SK-N-SH (cell line): Measurements from ENCODE around the gene CBLN3. TPM values are rescaled to one million over a fixed set of nuclear protein-coding genes. Genes with fewer than 3 reads are reported as not detected.

Experiments used
- CTCF ChIA-PET: fragments of 300-600, 350-600 bp; formaldehyde crosslinking; extraction: SDS; loops from one replicate; lab custom pipeline; 2021; lab: Yijun Ruan, JAX
- POLR2A ChIA-PET: fragments of 350-600 bp; sonication (Branson Sonifier 250); formaldehyde crosslinking; extraction: SDS; loops from one replicate; lab custom pipeline; 2020; ENCODE audit warnings: antibody characterized with exemption, inconsistent platforms; lab: Yijun Ruan, JAX
- DNase-seq: peaks from one replicate; pipeline ENCODE4 v3.0.0; 2012
- H2AFZ ChIP-seq: fragments of 200-600 bp; sonication (generic); 2 replicates; pipeline ENCODE4 v1.8.1; 2016; ENCODE audit warnings: antibody characterized with exemption, mild to moderate bottlenecking, low read depth
- H3F3A ChIP-seq: fragments of 200-600 bp; sonication (generic); replicated peaks from 2 replicates; pipeline ENCODE3; 2016; ENCODE audit warnings: antibody characterized with exemption, mild to moderate bottlenecking; ENCODE audit not compliant: insufficient read depth
- H3K27ac ChIP-seq, 2 experiments: fragments of 200-500 bp in 1 of 2; fragments of 200-600 bp in 1 of 2; sonication (Bioruptor generic) in 1 of 2; sonication (generic), shearing (Covaris generic) in 1 of 2; 2 replicates each; pipeline versions ENCODE4 v1.5.1 to v1.6.1; 2014 to 2016; ENCODE audit warnings: low read depth in 2 of 2, inconsistent platforms in 1 of 2, low read length in 1 of 2, mild to moderate bottlenecking in 1 of 2, mixed read lengths in 1 of 2
- H3K27me3 ChIP-seq: fragments of 200-600 bp; sonication (generic), shearing (Covaris generic); 2 replicates; pipeline ENCODE4 v1.6.1; 2016; ENCODE audit warnings: mixed run types; ENCODE audit not compliant: insufficient read depth
- H3K36me3 ChIP-seq, 2 experiments: fragments of 200-500 bp in 1 of 2; fragments of 200-600 bp in 1 of 2; sonication (Bioruptor generic) in 1 of 2; sonication (generic) in 1 of 2; replicated peaks in 1 of 2; 2 replicates each; pipeline versions ENCODE3 to v1.5.1; 2014 to 2016; ENCODE audit warnings: low read length in 1 of 2, mild to moderate bottlenecking in 1 of 2; ENCODE audit not compliant: insufficient read depth in 2 of 2, control insufficient read depth in 1 of 2
- H3K4me1 ChIP-seq, 2 experiments: fragments of 200-500 bp in 1 of 2; fragments of 200-600 bp in 1 of 2; sonication (Bioruptor generic) in 1 of 2; sonication (generic), shearing (Covaris generic) in 1 of 2; 2 replicates each; pipeline versions ENCODE4 v1.5.1 to v1.6.1; 2014 to 2016; ENCODE audit warnings: low read depth in 1 of 2, low read length in 1 of 2, mixed run types in 1 of 2; ENCODE audit not compliant: insufficient read depth in 2 of 2, control insufficient read depth in 1 of 2
- H3K4me2 ChIP-seq: fragments of 200-600 bp; sonication (generic), shearing (Covaris generic); 2 replicates; pipeline ENCODE4 v1.6.1; 2017; ENCODE audit warnings: mixed run types
- H3K4me3 ChIP-seq, 2 experiments: fragments of 200-500 bp in 1 of 2; fragments of 200-600 bp in 1 of 2; sonication (Bioruptor generic) in 1 of 2; sonication (generic), shearing (Covaris generic) in 1 of 2; 2 replicates each; pipeline versions ENCODE4 v1.5.1 to v1.8.1; 2014 to 2016; ENCODE audit warnings: low read depth in 2 of 2, inconsistent platforms in 1 of 2, low read length in 1 of 2, mild to moderate bottlenecking in 1 of 2, mixed read lengths in 1 of 2, moderate library complexity in 1 of 2
- H3K79me2 ChIP-seq: fragments of 200-600 bp; sonication (generic); 2 replicates; pipeline ENCODE4 v1.8.1; 2017; ENCODE audit warnings: mild to moderate bottlenecking; ENCODE audit not compliant: insufficient read depth
- H3K9ac ChIP-seq: fragments of 200-600 bp; sonication (generic); 2 replicates; pipeline ENCODE4 v1.6.1; 2017; ENCODE audit warnings: mixed run types
- H3K9me2 ChIP-seq: fragments of 200-600 bp; sonication (generic); 2 replicates; pipeline ENCODE4 v1.6.1; 2017; ENCODE audit warnings: mixed run types
- H3K9me3 ChIP-seq: fragments of 200-600 bp; sonication (generic); 2 replicates; pipeline ENCODE4 v1.6.1; 2017; ENCODE audit warnings: mixed run types, mild to moderate bottlenecking, moderate library complexity
- H4K20me1 ChIP-seq: fragments of 200-600 bp; sonication (generic); 2 replicates; pipeline ENCODE4 v1.6.1; 2017; ENCODE audit warnings: mild to moderate bottlenecking, mixed run types; ENCODE audit not compliant: insufficient read depth
- ELF1 ChIP-seq: IDR thresholded peaks from 2 replicates; pipeline ENCODE4 v1.4.0; 2012
- FOXJ3 ChIP-seq: sonication (generic); formaldehyde crosslinking; IDR thresholded peaks from 2 replicates; pipeline ENCODE4 v1.5.1; 2020; ENCODE audit warnings: mild to moderate bottlenecking, missing genetic modification reagents
- FOXM1 ChIP-seq: IDR thresholded peaks from 2 replicates; pipeline ENCODE4 v1.4.0; 2012; ENCODE audit warnings: low read depth, mild to moderate bottlenecking
- GABPA ChIP-seq: IDR thresholded peaks from 2 replicates; pipeline ENCODE4 v1.4.0; 2012; ENCODE audit warnings: low read depth, mild to moderate bottlenecking
- JUND ChIP-seq: IDR thresholded peaks from 2 replicates; pipeline ENCODE4 v1.4.0; 2012
- MXI1 ChIP-seq: IDR thresholded peaks from 2 replicates; pipeline ENCODE4 v1.6.1; 2012; ENCODE audit warnings: mild to moderate bottlenecking, low read depth, low read length, improper control_type of control experiment
- NFIC ChIP-seq: IDR thresholded peaks from 2 replicates; pipeline ENCODE4 v1.4.0; 2012; ENCODE audit warnings: borderline replicate concordance
- NRF1 ChIP-seq: IDR thresholded peaks from 2 replicates; pipeline ENCODE4 v1.6.1; 2012; ENCODE audit warnings: low read depth, mild to moderate bottlenecking, low read length
- RCOR1 ChIP-seq: fragments of 150-350 bp; IDR thresholded peaks from 2 replicates; pipeline ENCODE4 v1.6.1; 2017; ENCODE audit warnings: antibody characterized with exemption, low read length
- RFX5 ChIP-seq: IDR thresholded peaks from 2 replicates; pipeline ENCODE4 v1.6.1; 2012; ENCODE audit warnings: mild to moderate bottlenecking, improper control_type of control experiment, low read length
- SIN3A ChIP-seq: IDR thresholded peaks from 2 replicates; pipeline ENCODE4 v1.6.1; 2012; ENCODE audit warnings: low read depth, mild to moderate bottlenecking, low read length, moderate library complexity, borderline replicate concordance
- SMC3 ChIP-seq: IDR thresholded peaks from 2 replicates; pipeline ENCODE4 v1.6.1; 2012; ENCODE audit warnings: low read depth, low read length, improper control_type of control experiment
- TEAD4 ChIP-seq: IDR thresholded peaks from 2 replicates; pipeline ENCODE4 v1.4.0; 2012; ENCODE audit warnings: mild to moderate bottlenecking, borderline replicate concordance; ENCODE audit not compliant: insufficient read depth
- WGBS: methylation state at CpG from one replicate; pipeline ENCODE4 v1.1.6; 2017; ENCODE audit warnings: low lambda C conversion rate; 5-methylcytosine and 5-hydroxymethylcytosine counted together
- polyA plus RNA-seq, 3 experiments: library from polyadenylated mRNA; depleted of rRNA; stranded (reverse); fragments of >200 nt; gene quantifications; 2 replicates each; pipeline ENCODE4 v1.2.3, GENCODE V29; 2012
- TF ChIP-seq, protein P1 (sequence below): IDR thresholded peaks from 2 replicates; pipeline ENCODE4 v1.4.0; 2012; ENCODE audit warnings: low read depth, borderline replicate concordance
- TF ChIP-seq, protein P2 (sequence below): IDR thresholded peaks from 2 replicates; pipeline ENCODE4 v1.4.0; 2012; ENCODE audit warnings: low read depth
- TF ChIP-seq, protein P3 (sequence below): fragments of 150-350 bp; IDR thresholded peaks from 2 replicates; pipeline ENCODE4 v1.6.1; 2017; ENCODE audit warnings: antibody characterized with exemption, low read length, low read depth, borderline replicate concordance
- TF ChIP-seq, protein P4 (sequence below): IDR thresholded peaks from 2 replicates; pipeline ENCODE4; 2012
- TF ChIP-seq, protein P5 (sequence below): IDR thresholded peaks from 2 replicates; pipeline ENCODE4 v1.6.1; 2012; ENCODE audit warnings: mild to moderate bottlenecking, low read depth, low read length, moderate library complexity

The CBLN3 gene
- polyA plus RNA-seq, 1 of the 3 experiments (the other 2 are of a cell fraction) = 1.8 TPM

DNA sequence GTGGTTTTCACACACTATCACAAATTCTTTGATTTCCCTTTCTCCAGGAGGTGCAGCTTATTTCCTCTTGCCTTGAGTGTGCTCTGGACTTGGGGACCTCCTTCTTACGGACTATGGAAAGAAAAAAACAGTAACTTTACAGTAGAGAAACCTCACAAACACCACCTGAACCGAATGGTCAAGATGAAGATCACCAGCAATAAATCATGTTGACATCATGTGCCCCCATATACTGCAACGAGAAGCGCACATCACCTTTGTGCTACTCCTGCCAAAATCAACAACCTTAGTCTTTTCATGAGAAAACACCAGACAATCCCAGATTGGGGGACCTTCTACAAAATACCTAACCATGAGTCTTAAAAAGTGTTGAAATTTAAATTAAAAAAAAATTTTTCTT is 43.9 kb downstream of the CBLN3 start (continued):
- TF ChIP-seq JUND (no peak), SMC3 (no peak), ELF1 (no peak), MXI1 (no peak), NFIC (no peak)
- TF ChIP-seq, protein P1, sequence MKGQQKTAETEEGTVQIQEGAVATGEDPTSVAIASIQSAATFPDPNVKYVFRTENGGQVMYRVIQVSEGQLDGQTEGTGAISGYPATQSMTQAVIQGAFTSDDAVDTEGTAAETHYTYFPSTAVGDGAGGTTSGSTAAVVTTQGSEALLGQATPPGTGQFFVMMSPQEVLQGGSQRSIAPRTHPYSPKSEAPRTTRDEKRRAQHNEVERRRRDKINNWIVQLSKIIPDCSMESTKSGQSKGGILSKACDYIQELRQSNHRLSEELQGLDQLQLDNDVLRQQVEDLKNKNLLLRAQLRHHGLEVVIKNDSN = no peak

DNA sequence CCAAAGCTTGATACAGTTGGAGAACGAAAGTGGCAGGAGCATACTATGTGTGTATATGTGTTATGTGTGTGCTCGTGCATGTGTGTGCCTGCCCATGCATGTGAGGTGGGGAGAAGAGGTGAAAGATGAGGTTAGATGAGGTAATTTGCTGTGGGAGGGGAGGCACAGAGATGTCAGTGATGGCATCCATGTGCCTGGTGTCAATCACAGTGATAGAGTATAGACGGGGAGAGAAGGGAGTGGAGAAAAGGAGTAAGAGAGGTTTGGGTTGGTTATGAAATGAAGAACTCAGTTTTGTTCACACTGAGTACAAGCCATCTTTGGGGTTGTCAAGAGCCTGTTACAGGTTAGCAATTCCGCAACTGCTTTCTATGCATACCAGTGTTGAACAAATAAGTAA is 45.3 kb downstream of the CBLN3 start:
- Histone ChIP-seq H4K20me1 (no peaks in the 10 kb centered on the region), H3F3A (peaks cover 5% of the 10 kb centered on the region), H3K79me2 (no peaks in the 10 kb centered on the region), H3K4me1 (peaks cover 0 to 12% of the 10 kb centered on the region in 2 experiments; a peak in 1 of 4 replicates), H3K27me3 (no peaks in the 10 kb centered on the region), H3K4me3 (no peak overlapping the region), H3K9ac (no peak overlapping the region), H3K36me3 (no peaks in the 10 kb centered on the region), H3K9me3 (no peaks in the 10 kb centered on the region), H3K4me2 (no peak overlapping the region), H2AFZ (no peak overlapping the region), H3K9me2 (no peaks in the 10 kb centered on the region), H3K27ac (no peak overlapping the region)
- 76% methylated on average over 4 of the region's 4 CpGs for WGBS
- CTCF ChIA-PET = interaction anchor here (0.7 to 1.7 kb wide), 3 partner anchors 16 to 53 kb away, joined by 3 to 5 read pairs (median 4); no protein-coding TSS in a partner anchor
- POLR2A ChIA-PET = no interaction called here
- TF ChIP-seq MXI1 (no peak), SIN3A (no peak), NRF1 (no peak), TEAD4 (no peak), RCOR1 (no peak), JUND (no peak), RFX5 (no peak), GABPA (no peak), FOXJ3 (no peak), FOXM1 (no peak)
- TF ChIP-seq, protein P2, sequence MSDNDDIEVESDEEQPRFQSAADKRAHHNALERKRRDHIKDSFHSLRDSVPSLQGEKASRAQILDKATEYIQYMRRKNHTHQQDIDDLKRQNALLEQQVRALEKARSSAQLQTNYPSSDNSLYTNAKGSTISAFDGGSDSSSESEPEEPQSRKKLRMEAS = no peak
- TF ChIP-seq, protein P3, sequence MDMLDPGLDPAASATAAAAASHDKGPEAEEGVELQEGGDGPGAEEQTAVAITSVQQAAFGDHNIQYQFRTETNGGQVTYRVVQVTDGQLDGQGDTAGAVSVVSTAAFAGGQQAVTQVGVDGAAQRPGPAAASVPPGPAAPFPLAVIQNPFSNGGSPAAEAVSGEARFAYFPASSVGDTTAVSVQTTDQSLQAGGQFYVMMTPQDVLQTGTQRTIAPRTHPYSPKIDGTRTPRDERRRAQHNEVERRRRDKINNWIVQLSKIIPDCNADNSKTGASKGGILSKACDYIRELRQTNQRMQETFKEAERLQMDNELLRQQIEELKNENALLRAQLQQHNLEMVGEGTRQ = no peak
- TF ChIP-seq, protein P4, sequence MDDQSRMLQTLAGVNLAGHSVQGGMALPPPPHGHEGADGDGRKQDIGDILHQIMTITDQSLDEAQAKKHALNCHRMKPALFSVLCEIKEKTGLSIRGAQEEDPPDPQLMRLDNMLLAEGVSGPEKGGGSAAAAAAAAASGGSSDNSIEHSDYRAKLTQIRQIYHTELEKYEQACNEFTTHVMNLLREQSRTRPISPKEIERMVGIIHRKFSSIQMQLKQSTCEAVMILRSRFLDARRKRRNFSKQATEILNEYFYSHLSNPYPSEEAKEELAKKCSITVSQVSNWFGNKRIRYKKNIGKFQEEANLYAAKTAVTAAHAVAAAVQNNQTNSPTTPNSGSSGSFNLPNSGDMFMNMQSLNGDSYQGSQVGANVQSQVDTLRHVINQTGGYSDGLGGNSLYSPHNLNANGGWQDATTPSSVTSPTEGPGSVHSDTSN = no peak
- TF ChIP-seq, protein P5, sequence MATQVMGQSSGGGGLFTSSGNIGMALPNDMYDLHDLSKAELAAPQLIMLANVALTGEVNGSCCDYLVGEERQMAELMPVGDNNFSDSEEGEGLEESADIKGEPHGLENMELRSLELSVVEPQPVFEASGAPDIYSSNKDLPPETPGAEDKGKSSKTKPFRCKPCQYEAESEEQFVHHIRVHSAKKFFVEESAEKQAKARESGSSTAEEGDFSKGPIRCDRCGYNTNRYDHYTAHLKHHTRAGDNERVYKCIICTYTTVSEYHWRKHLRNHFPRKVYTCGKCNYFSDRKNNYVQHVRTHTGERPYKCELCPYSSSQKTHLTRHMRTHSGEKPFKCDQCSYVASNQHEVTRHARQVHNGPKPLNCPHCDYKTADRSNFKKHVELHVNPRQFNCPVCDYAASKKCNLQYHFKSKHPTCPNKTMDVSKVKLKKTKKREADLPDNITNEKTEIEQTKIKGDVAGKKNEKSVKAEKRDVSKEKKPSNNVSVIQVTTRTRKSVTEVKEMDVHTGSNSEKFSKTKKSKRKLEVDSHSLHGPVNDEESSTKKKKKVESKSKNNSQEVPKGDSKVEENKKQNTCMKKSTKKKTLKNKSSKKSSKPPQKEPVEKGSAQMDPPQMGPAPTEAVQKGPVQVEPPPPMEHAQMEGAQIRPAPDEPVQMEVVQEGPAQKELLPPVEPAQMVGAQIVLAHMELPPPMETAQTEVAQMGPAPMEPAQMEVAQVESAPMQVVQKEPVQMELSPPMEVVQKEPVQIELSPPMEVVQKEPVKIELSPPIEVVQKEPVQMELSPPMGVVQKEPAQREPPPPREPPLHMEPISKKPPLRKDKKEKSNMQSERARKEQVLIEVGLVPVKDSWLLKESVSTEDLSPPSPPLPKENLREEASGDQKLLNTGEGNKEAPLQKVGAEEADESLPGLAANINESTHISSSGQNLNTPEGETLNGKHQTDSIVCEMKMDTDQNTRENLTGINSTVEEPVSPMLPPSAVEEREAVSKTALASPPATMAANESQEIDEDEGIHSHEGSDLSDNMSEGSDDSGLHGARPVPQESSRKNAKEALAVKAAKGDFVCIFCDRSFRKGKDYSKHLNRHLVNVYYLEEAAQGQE = no peak
- no peak for DNase-seq
